OCI-LY1 (cell line): ENCODE measurements around the gene HSP90AB1.

ENCODE experiments used
- H2AFZ ChIP-seq: fragments of 200-600 bp; sonication (generic), shearing (Covaris generic); 2 replicates; pipeline ENCODE4 v1.6.0; 2014; ENCODE audit warnings: antibody characterized with exemption, mild to moderate bottlenecking, low read length
- H3F3A ChIP-seq: fragments of 200-600 bp; sonication (generic), shearing (Covaris generic); 2 replicates; pipeline ENCODE4 v1.6.0; 2014; ENCODE audit warnings: mild to moderate bottlenecking, antibody characterized with exemption, low read length, moderate library complexity; ENCODE audit not compliant: insufficient read depth
- H3K27ac ChIP-seq: fragments of 200-600 bp; sonication (generic); 2 replicates; pipeline ENCODE4 v1.5.1; 2014; ENCODE audit warnings: low read length, mixed run types, mild to moderate bottlenecking, low read depth; ENCODE audit not compliant: poor library complexity, severe bottlenecking
- H3K27me3 ChIP-seq: fragments of 200-600 bp; sonication (generic); 2 replicates; pipeline ENCODE4 v1.6.0; 2014; ENCODE audit warnings: antibody characterized with exemption, mild to moderate bottlenecking, low read length, moderate library complexity; ENCODE audit not compliant: insufficient read depth
- H3K36me3 ChIP-seq: fragments of 200-600 bp; sonication (generic); 2 replicates; pipeline ENCODE4 v1.6.1; 2014; ENCODE audit warnings: mild to moderate bottlenecking, antibody characterized with exemption, low read length, moderate library complexity, mixed read lengths; ENCODE audit not compliant: insufficient read depth
- H3K4me1 ChIP-seq: fragments of 200-600 bp; sonication (generic); 2 replicates; pipeline ENCODE4 v1.5.1; 2014; ENCODE audit warnings: mild to moderate bottlenecking, low read length, moderate library complexity; ENCODE audit not compliant: insufficient read depth, severe bottlenecking
- H3K4me2 ChIP-seq: fragments of 200-600 bp; sonication (generic), shearing (Covaris generic); 2 replicates; pipeline ENCODE4 v1.6.1; 2014; ENCODE audit warnings: low read length
- H3K4me3 ChIP-seq: fragments of 200-600 bp; sonication (generic); 2 replicates; pipeline ENCODE4 v1.5.1; 2014; ENCODE audit warnings: low read length, low read depth, mild to moderate bottlenecking, mixed read lengths; ENCODE audit not compliant: poor library complexity, severe bottlenecking
- H3K79me2 ChIP-seq: fragments of 200-600 bp; shearing (Covaris generic); 2 replicates; pipeline ENCODE4 v1.6.1; 2016; ENCODE audit warnings: mixed run types, low read length, mixed read lengths; ENCODE audit not compliant: insufficient read depth
- H3K9ac ChIP-seq: fragments of 200-600 bp; sonication (generic), shearing (Covaris generic); 2 replicates; pipeline ENCODE4 v1.6.1; 2014; ENCODE audit warnings: mild to moderate bottlenecking, low read length, mixed read lengths
- H3K9me2 ChIP-seq: fragments of 200-600 bp; sonication (generic), shearing (Covaris generic); 2 replicates; pipeline ENCODE4 v1.6.1; 2014; ENCODE audit warnings: low read depth, mild to moderate bottlenecking, low read length, mixed read lengths
- H3K9me3 ChIP-seq: fragments of 200-600 bp; shearing (Covaris generic); 2 replicates; pipeline ENCODE4 v1.6.1; 2014; ENCODE audit warnings: low read length, mixed read lengths
- H4K20me1 ChIP-seq: fragments of 200-600 bp; sonication (generic), shearing (Covaris generic); 2 replicates; pipeline ENCODE4 v1.6.0; 2016; ENCODE audit warnings: mild to moderate bottlenecking, low read length; ENCODE audit not compliant: insufficient read depth
- EZH2 ChIP-seq: fragments of 200-600 bp; sonication (generic), shearing (Covaris generic); IDR thresholded peaks from 2 replicates; pipeline ENCODE4 v1.8.0; 2017; ENCODE audit warnings: borderline replicate concordance, mixed run types, mild to moderate bottlenecking, antibody characterized with exemption, low read length, moderate library complexity, mixed read lengths
- TF ChIP-seq, protein P1 (sequence below): fragments of 200-600 bp; sonication (generic), shearing (Covaris generic); IDR thresholded peaks from 2 replicates; pipeline ENCODE4 v1.5.1; 2017; ENCODE audit warnings: mild to moderate bottlenecking, antibody characterized with exemption, low read length, moderate library complexity, mixed read lengths

The HSP90AB1 gene

DNA sequence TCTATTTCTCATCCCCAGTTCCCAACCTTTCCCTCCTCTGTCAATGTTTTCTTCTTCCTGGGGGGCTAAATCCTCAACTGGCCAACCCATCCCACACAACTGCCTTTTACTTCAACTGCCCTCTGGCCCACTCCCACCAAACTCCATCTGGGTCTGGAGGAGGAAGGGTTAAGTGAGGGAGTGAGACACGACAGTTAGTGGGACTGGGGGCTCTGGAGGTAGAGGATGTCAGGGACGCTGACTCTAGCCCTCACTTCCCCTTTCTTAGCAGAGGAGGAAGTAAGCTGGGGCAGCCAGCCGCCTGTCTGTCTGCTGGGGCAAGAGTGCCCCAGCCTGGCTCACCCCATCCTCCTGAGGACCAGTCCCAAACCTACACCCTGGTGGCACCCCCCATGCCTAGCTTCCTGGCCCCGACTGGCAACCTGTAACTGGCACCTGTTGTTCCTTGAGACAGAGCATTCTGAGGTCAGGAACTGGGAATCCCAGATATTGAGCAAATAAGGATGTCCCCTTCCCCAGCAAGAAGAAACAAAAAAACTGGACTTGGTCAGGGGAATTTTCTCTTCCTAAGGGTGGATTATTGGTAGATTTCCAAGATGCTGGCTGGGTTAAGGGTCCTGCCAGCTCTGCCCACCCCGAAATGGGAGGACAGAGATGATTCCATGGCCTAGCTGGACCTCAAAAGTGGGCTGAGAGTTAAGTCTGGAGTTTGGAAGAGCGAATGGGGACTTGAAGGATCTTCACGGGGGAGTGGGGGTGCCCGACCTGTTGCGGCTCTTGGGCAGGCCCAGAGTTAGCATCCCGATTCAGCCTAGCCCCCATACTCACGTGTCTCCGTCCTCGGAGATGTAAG, 17.5 kb downstream of the HSP90AB1 start:
- H2AFZ ChIP-seq, result no peak overlapping the region
- H3K9ac ChIP-seq, result peak overlapping the region; percentile 89
- H3F3A ChIP-seq, result no peaks in the 10 kb centered on the region
- TF ChIP-seq EZH2, result no peak
- TF ChIP-seq, protein P1, sequence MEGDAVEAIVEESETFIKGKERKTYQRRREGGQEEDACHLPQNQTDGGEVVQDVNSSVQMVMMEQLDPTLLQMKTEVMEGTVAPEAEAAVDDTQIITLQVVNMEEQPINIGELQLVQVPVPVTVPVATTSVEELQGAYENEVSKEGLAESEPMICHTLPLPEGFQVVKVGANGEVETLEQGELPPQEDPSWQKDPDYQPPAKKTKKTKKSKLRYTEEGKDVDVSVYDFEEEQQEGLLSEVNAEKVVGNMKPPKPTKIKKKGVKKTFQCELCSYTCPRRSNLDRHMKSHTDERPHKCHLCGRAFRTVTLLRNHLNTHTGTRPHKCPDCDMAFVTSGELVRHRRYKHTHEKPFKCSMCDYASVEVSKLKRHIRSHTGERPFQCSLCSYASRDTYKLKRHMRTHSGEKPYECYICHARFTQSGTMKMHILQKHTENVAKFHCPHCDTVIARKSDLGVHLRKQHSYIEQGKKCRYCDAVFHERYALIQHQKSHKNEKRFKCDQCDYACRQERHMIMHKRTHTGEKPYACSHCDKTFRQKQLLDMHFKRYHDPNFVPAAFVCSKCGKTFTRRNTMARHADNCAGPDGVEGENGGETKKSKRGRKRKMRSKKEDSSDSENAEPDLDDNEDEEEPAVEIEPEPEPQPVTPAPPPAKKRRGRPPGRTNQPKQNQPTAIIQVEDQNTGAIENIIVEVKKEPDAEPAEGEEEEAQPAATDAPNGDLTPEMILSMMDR, result no peak
- peaks cover 22% of the 10 kb centered on the region; the same call in 1 of the 2 replicates for H3K36me3 ChIP-seq
- H3K9me2 ChIP-seq, result no peaks in the 10 kb centered on the region
- peak overlapping the region; percentile 80 for H3K27ac ChIP-seq
- H3K9me3 ChIP-seq, result no peaks in the 10 kb centered on the region
- H4K20me1 ChIP-seq, result no peaks in the 10 kb centered on the region
- peak overlapping the region; percentile 91 for H3K4me2 ChIP-seq
- H3K27me3 ChIP-seq, result no peaks in the 10 kb centered on the region
- H3K4me1 ChIP-seq, result peaks cover 51% of the 10 kb centered on the region
- peak overlapping the region; percentile 76 for H3K4me3 ChIP-seq
- H3K79me2 ChIP-seq, result no peaks in the 10 kb centered on the region

- H3F3A ChIP-seq, result no peaks in the 10 kb centered on the region
- H4K20me1 ChIP-seq, result no peaks in the 10 kb centered on the region
- H3K4me2 ChIP-seq, result peak within 1 kb of the TSS; percentile 91
- H3K4me1 ChIP-seq, result peaks cover 50% of the 10 kb centered on the region
- no peaks in the 10 kb centered on the region for H3K9me2 ChIP-seq
- H3K9ac ChIP-seq, result peak within 1 kb of the TSS; percentile 89
- H3K79me2 ChIP-seq, result no peaks in the 10 kb centered on the region
- no peak within 1 kb of the TSS for H2AFZ ChIP-seq
- peaks cover 15% of the 10 kb centered on the region; the same call in 1 of the 2 replicates for H3K36me3 ChIP-seq
- H3K9me3 ChIP-seq, result no peaks in the 10 kb centered on the region
- TF ChIP-seq EZH2, result no peak
- TF ChIP-seq, protein P1, result peak; percentile 72
- H3K27me3 ChIP-seq, result 0 out of 2 replicates have a peak, but pooled peaks cover 6% of the 10 kb centered on the region
- peak within 1 kb of the TSS; percentile 76 for H3K4me3 ChIP-seq
- peak within 1 kb of the TSS; percentile 80 for H3K27ac ChIP-seq
Observed at GRCh38 chr6:44265007-44265721, 18.3 kb downstream of the HSP90AB1 start, which contains the start of gene NFKBIE. Gene NFKBIE (minus strand): TSS chr6:44265551. CDS start chr6:44265346, 205 bp downstream.

DNA sequence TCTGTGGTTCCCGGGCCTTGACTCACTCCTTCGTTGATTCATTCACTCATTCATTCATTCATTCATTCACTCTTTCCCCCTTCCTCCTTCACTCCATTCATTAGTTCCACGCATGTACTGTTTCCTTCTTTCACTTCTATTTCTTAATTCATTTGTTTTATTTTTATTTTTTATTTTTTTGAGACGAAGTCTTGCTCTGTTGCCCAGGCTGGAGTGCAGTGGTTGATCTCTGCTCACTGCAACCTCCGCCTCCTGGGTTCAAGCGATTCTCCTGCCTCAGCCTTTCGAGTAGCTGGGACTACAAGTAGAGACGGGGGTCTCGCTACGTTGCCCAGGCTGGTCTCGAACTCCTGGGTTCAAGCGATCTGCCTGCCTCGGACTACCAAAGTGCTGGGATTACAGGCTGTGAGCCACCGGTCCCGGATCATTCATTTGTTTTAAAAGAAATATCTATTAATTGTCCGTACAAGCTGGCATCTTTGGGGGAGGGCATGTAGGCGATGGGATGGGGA, 18.9 kb downstream of the HSP90AB1 start:
- no peak overlapping the region for H3K27ac ChIP-seq
- no peaks in the 10 kb centered on the region for H3F3A ChIP-seq
- H3K36me3 ChIP-seq, result peaks cover 12% of the 10 kb centered on the region; the same call in 1 of the 2 replicates
- H3K9me2 ChIP-seq, result no peaks in the 10 kb centered on the region
- no peaks in the 10 kb centered on the region for H3K79me2 ChIP-seq
- H3K9ac ChIP-seq, result no peak overlapping the region
- H4K20me1 ChIP-seq, result no peaks in the 10 kb centered on the region
- peaks cover 44% of the 10 kb centered on the region for H3K4me1 ChIP-seq
- H3K27me3 ChIP-seq, result 0 out of 2 replicates have a peak, but pooled peaks cover 6% of the 10 kb centered on the region
- no peaks in the 10 kb centered on the region for H3K9me3 ChIP-seq
- peak overlapping the region; percentile 76 for H3K4me3 ChIP-seq
- TF ChIP-seq EZH2, result no peak
- TF ChIP-seq, protein P1, result no peak
- H3K4me2 ChIP-seq, result peak overlapping the region; percentile 91
- no peak overlapping the region for H2AFZ ChIP-seq
